ENCODE results near the gene RORB. TPM values are rescaled to one million over a fixed set of nuclear protein-coding genes. Genes with fewer than 3 reads are reported as not detected.

Gene RORB
- total RNA-seq, 1 donor = 0.10 TPM

DNA sequence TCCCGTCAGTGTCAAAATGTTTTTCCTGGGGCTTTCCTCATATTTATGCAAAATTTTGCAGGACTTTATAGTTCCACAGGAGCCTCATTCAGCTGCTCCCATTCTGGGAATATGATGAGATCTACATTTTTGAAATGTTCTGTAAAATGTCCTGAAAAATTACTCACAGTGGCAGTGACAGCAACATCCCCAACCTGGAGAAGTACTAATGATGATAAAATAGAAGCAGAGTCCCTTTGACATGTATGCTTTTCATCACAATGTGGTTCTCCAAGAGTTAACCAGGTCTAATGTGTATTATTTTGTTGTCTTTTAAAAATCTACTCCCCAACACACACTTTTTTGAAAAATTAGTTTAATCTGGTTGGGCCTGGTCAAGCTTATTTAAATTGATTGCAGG lies 36.1 kb downstream of the RORB start:
- Histone ChIP-seq H3K4me1 (ENCODE audit: insufficient read depth, low read length) (no peaks in the 10 kb centered on the region), H3K27me3 (ENCODE audit: insufficient read depth, low read length) (no peaks in the 10 kb centered on the region), H3K9me3 (ENCODE audit: low read depth, low read length) (no peaks in the 10 kb centered on the region)

GRCh38 chr9:74534841-74535240 lies 37.7 kb downstream of the RORB start:
- Histone ChIP-seq H3K4me1 (ENCODE audit: insufficient read depth, low read length) (no peaks in the 10 kb centered on the region), H3K9me3 (ENCODE audit: low read depth, low read length) (no peaks in the 10 kb centered on the region), H3K4me3 (ENCODE audit: low read length) (no peak overlapping the region), H3K27me3 (ENCODE audit: insufficient read depth, low read length) (no peaks in the 10 kb centered on the region)

More for the DNA sequence above, 36.1 kb downstream of the RORB start:
- H3K4me3 ChIP-seq (ENCODE audit: low read length) = no peak overlapping the region

DNA sequence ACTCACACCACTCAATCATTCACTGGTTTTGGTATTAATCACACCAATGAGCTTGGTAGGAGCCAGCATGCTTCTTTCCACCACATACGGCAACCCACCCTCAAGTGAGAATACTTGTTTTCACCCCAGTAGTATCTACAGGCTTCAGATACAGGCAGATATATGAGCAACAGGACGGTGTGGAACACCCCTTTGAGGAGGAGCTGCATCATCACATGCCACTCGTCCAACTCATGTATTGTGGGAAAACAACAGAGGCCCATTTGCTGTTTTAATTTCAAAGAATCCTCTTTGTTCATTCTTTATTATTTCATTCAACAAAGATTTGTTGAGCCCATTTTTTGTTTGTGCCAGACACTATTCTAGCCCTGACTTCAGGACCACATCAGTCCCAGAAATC lies 46.0 kb downstream of the RORB start:
- H3K4me3 ChIP-seq (ENCODE audit: low read length) = no peak overlapping the region
- H3K4me1 ChIP-seq (ENCODE audit: insufficient read depth, low read length) = no peaks in the 10 kb centered on the region
- no peaks in the 10 kb centered on the region for H3K9me3 ChIP-seq (ENCODE audit: low read depth, low read length)
- H3K27me3 ChIP-seq (ENCODE audit: insufficient read depth, low read length) = no peaks in the 10 kb centered on the region

DNA sequence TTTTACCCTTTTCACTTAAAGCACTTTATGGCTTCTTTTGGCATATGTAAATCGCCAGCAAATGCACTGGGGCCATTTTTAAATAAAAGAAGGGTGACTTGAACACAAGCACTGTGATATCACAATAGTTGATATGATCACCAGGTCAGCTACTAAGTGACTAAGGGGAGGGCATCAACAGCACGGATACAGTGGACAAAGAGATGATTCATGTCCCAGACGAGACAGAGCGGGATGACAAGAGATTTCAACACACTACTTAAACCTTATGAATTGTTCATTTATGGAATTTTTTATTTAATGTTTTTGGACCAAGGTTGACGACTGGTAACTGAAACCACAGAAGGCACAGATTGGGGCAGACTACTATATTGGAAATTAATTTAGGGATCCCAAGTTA lies 54.1 kb downstream of the RORB start:
- Histone ChIP-seq H3K4me1 (ENCODE audit: insufficient read depth, low read length) (no peaks in the 10 kb centered on the region), H3K4me3 (ENCODE audit: low read length) (no peak overlapping the region), H3K9me3 (ENCODE audit: low read depth, low read length) (no peaks in the 10 kb centered on the region), H3K27me3 (ENCODE audit: insufficient read depth, low read length) (no peaks in the 10 kb centered on the region)

GRCh38 chr9:74554751-74555419 lies 57.8 kb downstream of the RORB start:
- H3K9me3 ChIP-seq (ENCODE audit: low read depth, low read length) = no peaks in the 10 kb centered on the region
- no peak overlapping the region for H3K4me3 ChIP-seq (ENCODE audit: low read length)
- no peaks in the 10 kb centered on the region for H3K27me3 ChIP-seq (ENCODE audit: insufficient read depth, low read length)
- peaks cover 11% of the 10 kb centered on the region for H3K4me1 ChIP-seq (ENCODE audit: insufficient read depth, low read length)

GRCh38 chr9:74555565-74555964 lies 58.4 kb downstream of the RORB start:
- Histone ChIP-seq H3K4me1 (ENCODE audit: insufficient read depth, low read length) (peaks cover 11% of the 10 kb centered on the region), H3K9me3 (ENCODE audit: low read depth, low read length) (no peaks in the 10 kb centered on the region), H3K27me3 (ENCODE audit: insufficient read depth, low read length) (no peaks in the 10 kb centered on the region), H3K4me3 (ENCODE audit: low read length) (no peak overlapping the region)

GRCh38 chr9:74556685-74557084 lies 59.5 kb downstream of the RORB start:
- H3K9me3 ChIP-seq (ENCODE audit: low read depth, low read length) = no peaks in the 10 kb centered on the region
- peaks cover 11% of the 10 kb centered on the region for H3K4me1 ChIP-seq (ENCODE audit: insufficient read depth, low read length)
- H3K4me3 ChIP-seq (ENCODE audit: low read length) = no peak overlapping the region
- no peaks in the 10 kb centered on the region for H3K27me3 ChIP-seq (ENCODE audit: insufficient read depth, low read length)

GRCh38 chr9:74557571-74557970 lies 60.4 kb downstream of the RORB start:
- H3K9me3 ChIP-seq (ENCODE audit: low read depth, low read length) = no peaks in the 10 kb centered on the region
- no peaks in the 10 kb centered on the region for H3K27me3 ChIP-seq (ENCODE audit: insufficient read depth, low read length)
- H3K4me3 ChIP-seq (ENCODE audit: low read length) = no peak overlapping the region
- peaks cover 11% of the 10 kb centered on the region for H3K4me1 ChIP-seq (ENCODE audit: insufficient read depth, low read length)

DNA sequence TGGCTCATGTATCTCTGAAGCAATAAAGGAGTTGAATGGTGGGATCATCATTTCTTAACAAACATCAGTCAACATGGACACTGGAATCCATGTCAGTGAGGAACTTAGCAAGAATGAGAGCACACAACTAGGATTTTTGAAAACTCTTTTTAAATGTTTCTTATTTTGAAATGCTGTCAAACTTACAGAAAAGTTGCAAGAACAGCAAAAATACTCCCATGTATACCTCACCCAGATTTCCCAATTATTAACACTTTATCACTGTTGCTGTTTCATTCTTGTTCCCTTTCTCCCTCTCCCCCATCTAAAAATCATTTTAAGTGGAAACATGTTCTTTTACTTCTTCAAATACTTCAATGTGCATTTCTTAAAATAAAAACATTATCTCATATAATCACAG lies 65.5 kb downstream of the RORB start:
- H3K27me3 ChIP-seq (ENCODE audit: insufficient read depth, low read length) = no peaks in the 10 kb centered on the region
- H3K9me3 ChIP-seq (ENCODE audit: low read depth, low read length) = no peaks in the 10 kb centered on the region
- H3K4me1 ChIP-seq (ENCODE audit: insufficient read depth, low read length) = peaks cover 7% of the 10 kb centered on the region
- no peak overlapping the region for H3K4me3 ChIP-seq (ENCODE audit: low read length)

GRCh38 chr9:74570879-74571512 lies 73.9 kb downstream of the RORB start:
- Histone ChIP-seq H3K9me3 (ENCODE audit: low read depth, low read length) (no peaks in the 10 kb centered on the region), H3K4me3 (ENCODE audit: low read length) (no peak overlapping the region), H3K27me3 (ENCODE audit: insufficient read depth, low read length) (no peaks in the 10 kb centered on the region), H3K4me1 (ENCODE audit: insufficient read depth, low read length) (no peaks in the 10 kb centered on the region)

GRCh38 chr9:74573640-74574191 lies 76.6 kb downstream of the RORB start:
- Histone ChIP-seq H3K4me1 (ENCODE audit: insufficient read depth, low read length) (no peaks in the 10 kb centered on the region), H3K9me3 (ENCODE audit: low read depth, low read length) (no peaks in the 10 kb centered on the region), H3K27me3 (ENCODE audit: insufficient read depth, low read length) (no peaks in the 10 kb centered on the region), H3K4me3 (ENCODE audit: low read length) (no peak overlapping the region)

GRCh38 chr9:74576176-74576575 lies 79.0 kb downstream of the RORB start:
- H3K4me3 ChIP-seq (ENCODE audit: low read length) = no peak overlapping the region
- H3K9me3 ChIP-seq (ENCODE audit: low read depth, low read length) = no peaks in the 10 kb centered on the region
- no peaks in the 10 kb centered on the region for H3K27me3 ChIP-seq (ENCODE audit: insufficient read depth, low read length)
- no peaks in the 10 kb centered on the region for H3K4me1 ChIP-seq (ENCODE audit: insufficient read depth, low read length)

DNA sequence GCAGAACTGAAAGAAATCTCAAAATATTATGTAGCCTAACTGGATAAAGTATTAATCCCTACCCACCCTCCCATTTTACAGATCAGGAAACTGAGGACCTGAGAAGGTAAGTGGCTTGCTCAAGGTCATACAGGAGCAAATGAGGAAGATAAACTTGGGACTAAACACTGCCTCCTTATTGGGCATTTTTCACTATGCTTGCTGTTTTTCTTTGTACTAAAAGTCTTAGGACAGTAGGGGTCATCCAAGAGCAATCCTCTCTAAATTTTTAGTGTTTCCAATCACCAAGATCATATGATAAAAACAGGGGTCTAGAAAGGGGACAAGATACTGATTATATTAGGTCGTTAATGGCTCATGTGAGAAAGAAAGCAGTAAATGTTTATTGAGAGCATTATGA lies 80.8 kb downstream of the RORB start:
- no peaks in the 10 kb centered on the region for H3K9me3 ChIP-seq (ENCODE audit: low read depth, low read length)
- H3K4me1 ChIP-seq (ENCODE audit: insufficient read depth, low read length) = no peaks in the 10 kb centered on the region
- no peak overlapping the region for H3K4me3 ChIP-seq (ENCODE audit: low read length)
- H3K27me3 ChIP-seq (ENCODE audit: insufficient read depth, low read length) = no peaks in the 10 kb centered on the region

GRCh38 chr9:74589576-74589975 lies 92.4 kb downstream of the RORB start:
- Histone ChIP-seq H3K4me1 (ENCODE audit: insufficient read depth, low read length) (no peaks in the 10 kb centered on the region), H3K4me3 (ENCODE audit: low read length) (no peak overlapping the region), H3K27me3 (ENCODE audit: insufficient read depth, low read length) (no peaks in the 10 kb centered on the region), H3K9me3 (ENCODE audit: low read depth, low read length) (no peaks in the 10 kb centered on the region)

DNA sequence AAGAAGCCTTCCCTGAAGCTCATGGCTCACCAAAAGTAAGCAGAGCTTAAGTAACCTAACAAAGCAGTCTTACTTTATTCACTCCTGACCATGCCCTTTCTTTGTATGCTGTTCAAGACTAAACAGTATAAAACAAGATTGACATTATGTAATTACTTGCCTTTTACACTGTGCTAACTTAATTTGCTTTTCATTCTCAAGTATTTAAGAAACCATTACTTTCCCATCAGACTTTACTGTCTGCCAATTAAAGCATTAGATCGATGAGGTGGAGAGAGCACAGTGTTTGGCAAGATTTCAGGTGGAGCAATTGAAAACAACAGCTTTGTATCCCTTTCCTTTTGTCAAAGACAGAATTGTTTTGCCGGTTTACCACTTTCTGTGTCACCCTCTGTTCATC lies 98.2 kb downstream of the RORB start:
- Histone ChIP-seq H3K9me3 (ENCODE audit: low read depth, low read length) (no peaks in the 10 kb centered on the region), H3K27me3 (ENCODE audit: insufficient read depth, low read length) (no peaks in the 10 kb centered on the region), H3K4me3 (ENCODE audit: low read length) (no peak overlapping the region), H3K4me1 (ENCODE audit: insufficient read depth, low read length) (no peaks in the 10 kb centered on the region)

- Histone ChIP-seq H3K9me3 (ENCODE audit: low read depth, low read length) (no peaks in the 10 kb centered on the region), H3K4me1 (ENCODE audit: insufficient read depth, low read length) (no peaks in the 10 kb centered on the region), H3K27me3 (ENCODE audit: insufficient read depth, low read length) (no peaks in the 10 kb centered on the region), H3K4me3 (ENCODE audit: low read length) (no peak overlapping the region)
These were observed 101.7 kb downstream of the RORB start for GRCh38 chr9:74598874-74599273.
